Sigmoid colon (tissue), 7 donors: ENCODE data around the gene GNAS. TPM values are rescaled to one million over a fixed set of nuclear protein-coding genes. Genes with fewer than 3 reads are reported as not detected.

Experiments
- DNase-seq: peaks from one replicate; pipeline ENCODE4 v3.0.0-alpha.2; 2019
- H3K27ac ChIP-seq, 4 donors: fragments of 200-600 bp; sonication (generic); one replicate each; pipeline ENCODE4 v1.5.1; 2016 to 2019; ENCODE audit warnings: mild to moderate bottlenecking in 1 of 4
- H3K27me3 ChIP-seq, 3 donors: fragments of 200-600 bp; sonication (generic); one replicate each; pipeline ENCODE4 v1.5.1; 2019; ENCODE audit warnings: mild to moderate bottlenecking in 1 of 3
- H3K36me3 ChIP-seq, 4 donors: fragments of 200-600 bp; sonication (generic); one replicate each; pipeline ENCODE4 v1.5.1; 2016 to 2019
- H3K4me1 ChIP-seq, 4 donors: fragments of 200-600 bp; sonication (generic); one replicate each; pipeline ENCODE4 v1.5.1; 2017 to 2019
- H3K4me3 ChIP-seq, 4 donors: fragments of 200-600 bp; sonication (generic); one replicate each; pipeline ENCODE4 v1.5.1; 2017 to 2019; ENCODE audit warnings: mild to moderate bottlenecking in 2 of 4, moderate library complexity in 1 of 4
- H3K9me3 ChIP-seq, 4 donors: fragments of 200-600 bp in 3 of 4; sonication (generic) in 3 of 4; one replicate each; pipeline versions ENCODE4 v1.5.1 to v1.6.1; 2013 to 2019
- EP300 ChIP-seq, 4 donors: sonication (generic); formaldehyde crosslinking; IDR thresholded peaks; one replicate each; pipeline ENCODE4 v1.6.1; 2017; ENCODE audit warnings: antibody characterized with exemption in 4 of 4
- POLR2A ChIP-seq, 2 donors: fragments of 450-650 bp; IDR thresholded peaks; one replicate each; pipeline ENCODE4 v1.6.1; 2016; ENCODE audit warnings: antibody characterized with exemption in 2 of 2, mild to moderate bottlenecking in 2 of 2, moderate library complexity in 2 of 2
- POLR2AphosphoS5 ChIP-seq, 4 donors: sonication (generic); formaldehyde crosslinking; IDR thresholded peaks; one replicate each; pipeline ENCODE4 v1.6.1; 2017; ENCODE audit warnings: antibody characterized with exemption in 4 of 4
- WGBS, 2 donors: extraction: QIAGEN DNeasy Blood & Tissue Kit; methylation state at CpG; one replicate each; pipeline ENCODE4 v1.1.7; 2013; 5-methylcytosine and 5-hydroxymethylcytosine counted together
- intact Hi-C: fragments of 100-400 bp; cut with DNase I; formaldehyde crosslinking; loops from one replicate; pipeline ENCODE4 v1.15.1; 2023
- polyA plus RNA-seq, 3 donors: library from polyadenylated mRNA; stranded (reverse); fragments of 200-250 nt; gene quantifications; one replicate each; pipeline ENCODE4 v1.2.3, GENCODE V29; 2013
- total RNA-seq, 4 donors: library from RNA; depleted of rRNA; stranded (reverse); fragments of >200 nt; gene quantifications; one replicate each; pipeline ENCODE4 v1.1.0, GENCODE V29; 2016
- TF ChIP-seq, protein P1 (sequence below), 4 experiments: fragments of 450-650 bp in 3 of 4; fragments of 200-600 bp in 1 of 4; IDR thresholded peaks; one replicate each; pipeline ENCODE4 v1.5.1; 2016 to 2019; ENCODE audit warnings: antibody characterized with exemption in 4 of 4, mild to moderate bottlenecking in 3 of 4, moderate library complexity in 2 of 4
- donor health status: healthy with polysubstance abuse.
- donor health status: Bipolar disorder and iron deficiency.
- donor health status: healthy.

GNAS gene
- total and polyA plus RNA-seq, 7 donors, result 449 to 808 (median 535) TPM

DNA sequence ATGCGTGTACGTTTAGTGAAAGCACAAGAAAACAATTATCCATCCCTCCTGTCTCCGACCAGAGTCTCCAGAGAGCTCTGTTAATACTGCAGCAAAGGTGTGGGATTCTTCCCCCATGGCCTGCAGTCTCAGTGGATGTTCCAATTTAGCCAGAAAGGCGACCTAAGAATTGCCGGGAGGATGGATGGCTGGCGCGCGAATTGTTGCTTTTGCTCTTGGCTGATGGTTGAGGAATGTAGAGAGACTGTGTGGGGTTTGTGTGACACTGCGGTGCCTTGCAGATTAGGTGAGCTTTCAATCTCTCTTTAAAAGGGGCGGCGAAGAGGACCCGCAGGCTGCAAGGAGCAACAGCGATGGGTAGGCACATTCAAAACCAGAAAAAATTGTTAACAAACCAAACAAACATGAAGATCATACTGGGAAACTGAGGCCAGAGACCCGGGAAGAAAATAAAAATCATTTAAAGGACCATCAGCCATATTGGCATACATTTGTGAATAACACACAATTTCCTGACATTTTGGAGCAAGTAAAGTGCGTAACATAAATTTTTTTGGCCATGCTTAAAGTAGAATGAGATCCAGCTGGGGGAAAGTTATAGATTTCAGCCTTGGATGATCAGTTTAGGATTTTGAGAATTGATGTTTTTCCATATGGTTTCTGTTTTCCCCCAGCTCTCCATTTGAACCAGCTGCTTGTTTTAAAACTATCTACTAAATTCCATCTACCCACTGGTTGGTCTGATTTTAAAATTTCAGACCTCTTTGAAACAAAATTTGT is 46.3 kb downstream of the GNAS start:
- no peaks in the 10 kb centered on the region for H3K9me3 ChIP-seq
- TF ChIP-seq, protein P1, sequence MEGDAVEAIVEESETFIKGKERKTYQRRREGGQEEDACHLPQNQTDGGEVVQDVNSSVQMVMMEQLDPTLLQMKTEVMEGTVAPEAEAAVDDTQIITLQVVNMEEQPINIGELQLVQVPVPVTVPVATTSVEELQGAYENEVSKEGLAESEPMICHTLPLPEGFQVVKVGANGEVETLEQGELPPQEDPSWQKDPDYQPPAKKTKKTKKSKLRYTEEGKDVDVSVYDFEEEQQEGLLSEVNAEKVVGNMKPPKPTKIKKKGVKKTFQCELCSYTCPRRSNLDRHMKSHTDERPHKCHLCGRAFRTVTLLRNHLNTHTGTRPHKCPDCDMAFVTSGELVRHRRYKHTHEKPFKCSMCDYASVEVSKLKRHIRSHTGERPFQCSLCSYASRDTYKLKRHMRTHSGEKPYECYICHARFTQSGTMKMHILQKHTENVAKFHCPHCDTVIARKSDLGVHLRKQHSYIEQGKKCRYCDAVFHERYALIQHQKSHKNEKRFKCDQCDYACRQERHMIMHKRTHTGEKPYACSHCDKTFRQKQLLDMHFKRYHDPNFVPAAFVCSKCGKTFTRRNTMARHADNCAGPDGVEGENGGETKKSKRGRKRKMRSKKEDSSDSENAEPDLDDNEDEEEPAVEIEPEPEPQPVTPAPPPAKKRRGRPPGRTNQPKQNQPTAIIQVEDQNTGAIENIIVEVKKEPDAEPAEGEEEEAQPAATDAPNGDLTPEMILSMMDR (IDR thresholded peaks at IDR 0.05), result no peak
- TF ChIP-seq EP300 (IDR thresholded peaks at IDR 0.05) (no peak), POLR2AphosphoS5 (IDR thresholded peaks at IDR 0.05) (no peak), POLR2A (IDR thresholded peaks at IDR 0.05) (no peak)
- WGBS, 2 donors, result 82 to 88% methylated on average over 15 of the region's 15 CpGs
- DNase-seq, result no peak
- H3K4me1 ChIP-seq, result peaks cover 0 to 93% (median 85%) of the 10 kb centered on the region in 4 donors
- peaks cover 0 to 7% (median 1%) of the 10 kb centered on the region in 4 donors for H3K36me3 ChIP-seq
- no peaks in the 10 kb centered on the region for H3K27me3 ChIP-seq
- H3K4me3 ChIP-seq, result no peak overlapping the region
- intact Hi-C loops, result no loop called here
- no peak overlapping the region for H3K27ac ChIP-seq

DNA sequence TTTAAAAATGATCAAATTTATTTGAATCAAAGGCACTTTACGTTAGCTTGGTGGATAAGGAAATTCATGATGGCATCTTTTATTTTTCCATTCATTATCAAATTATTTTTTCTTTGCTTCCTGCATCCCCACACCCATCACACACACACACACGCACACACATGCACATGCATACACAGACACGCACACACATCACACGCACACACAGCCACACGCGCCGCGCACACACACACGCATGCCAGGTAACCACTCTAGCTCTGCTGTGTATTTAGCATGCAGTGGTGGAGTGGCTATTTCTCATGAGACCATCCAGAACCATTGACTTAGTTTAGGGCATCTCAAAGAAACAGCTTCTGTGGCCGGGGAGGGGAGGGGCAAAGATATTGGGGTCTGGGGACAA is 47.0 kb downstream of the GNAS start:
- Histone ChIP-seq H3K4me1 (peaks cover 0 to 86% (median 79%) of the 10 kb centered on the region in 4 donors), H3K4me3 (no peak overlapping the region), H3K27ac (no peak overlapping the region), H3K9me3 (no peaks in the 10 kb centered on the region), H3K27me3 (no peaks in the 10 kb centered on the region), H3K36me3 (peaks cover 0 to 14% (median 2%) of the 10 kb centered on the region in 4 donors)
- 94% methylated on average over 10 of the region's 10 CpGs for WGBS, 2 donors
- no peak for DNase-seq
- intact Hi-C loops, result no loop called here
- TF ChIP-seq, protein P1 (IDR thresholded peaks at IDR 0.05), result no peak
- TF ChIP-seq POLR2A (IDR thresholded peaks at IDR 0.05) (no peak), POLR2AphosphoS5 (IDR thresholded peaks at IDR 0.05) (no peak), EP300 (IDR thresholded peaks at IDR 0.05) (no peak)

DNA sequence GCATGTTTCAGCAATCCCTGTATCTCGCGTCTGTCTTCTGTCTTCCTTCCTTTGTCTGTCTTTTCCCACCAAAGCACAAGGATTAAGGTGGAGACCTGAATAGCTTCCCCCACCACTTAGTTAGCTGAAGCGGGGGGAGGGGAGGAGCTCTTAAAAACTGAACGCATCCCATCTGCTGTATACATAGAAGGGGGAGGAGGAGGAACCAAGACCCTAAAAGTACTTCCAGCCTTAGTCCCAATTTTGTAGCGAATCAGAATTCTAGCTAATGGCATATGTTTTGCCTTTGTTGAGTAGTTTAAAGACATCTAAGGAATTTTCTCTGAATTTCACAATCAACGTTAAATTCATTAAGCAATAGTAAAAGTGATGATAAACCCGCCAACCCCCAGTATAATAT is 47.9 kb downstream of the GNAS start:
- intact Hi-C loops, result no loop called here
- no peak overlapping the region for H3K27ac ChIP-seq

DNA sequence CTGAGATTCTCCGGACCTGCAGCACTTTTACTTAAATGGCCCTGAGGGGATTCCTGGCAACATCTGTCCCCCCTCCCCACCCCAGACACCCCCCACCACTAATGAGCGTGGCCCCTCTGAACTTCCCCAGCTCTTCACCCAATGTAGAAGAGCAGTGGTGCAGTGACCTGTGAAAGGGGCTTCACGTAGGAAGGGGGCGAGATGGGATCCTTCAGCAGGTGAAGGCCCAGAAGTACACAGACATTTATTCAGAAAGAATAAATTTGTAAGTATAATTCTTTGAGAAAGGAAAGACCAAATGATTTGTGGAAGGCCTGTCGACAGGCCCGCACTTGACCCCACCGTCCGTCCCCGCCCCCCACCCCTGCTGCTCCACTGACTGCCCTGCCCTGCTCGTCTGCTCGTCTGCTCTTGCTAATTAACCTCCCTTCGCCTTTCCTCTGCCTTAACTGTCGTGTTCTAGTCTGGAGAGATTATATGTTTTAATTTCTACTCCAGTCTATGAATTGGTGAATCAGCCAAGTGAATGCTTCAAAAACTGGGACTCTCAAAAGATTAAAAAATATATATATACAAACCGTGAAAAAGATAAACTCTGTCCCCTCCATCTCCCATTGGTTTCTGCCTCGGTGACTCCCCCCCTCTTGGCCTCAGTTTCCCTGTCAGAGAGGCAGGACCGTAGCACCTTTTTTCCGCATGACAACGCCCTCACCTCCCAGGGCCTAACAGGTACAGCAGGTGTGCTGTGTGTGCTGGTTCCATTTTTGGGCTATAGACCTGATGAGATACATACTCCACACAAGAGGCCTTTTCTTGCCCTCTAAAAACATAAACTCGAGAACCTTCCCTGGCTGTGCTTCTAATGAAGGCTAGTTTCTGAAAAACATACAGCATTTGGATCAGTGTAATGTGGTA is 49.2 kb downstream of the GNAS start:
- Histone ChIP-seq H3K36me3 (peaks cover 5 to 36% (median 17%) of the 10 kb centered on the region in 4 donors), H3K4me1 (peaks cover 0 to 81% (median 61%) of the 10 kb centered on the region in 4 donors), H3K4me3 (no peak overlapping the region), H3K9me3 (no peaks in the 10 kb centered on the region), H3K27me3 (no peaks in the 10 kb centered on the region), H3K27ac (no peak overlapping the region)
- 76 to 87% methylated on average over 19 of the region's 19 CpGs for WGBS, 2 donors
- TF ChIP-seq POLR2AphosphoS5 (IDR thresholded peaks at IDR 0.05), result no peak
- TF ChIP-seq POLR2A (IDR thresholded peaks at IDR 0.05), result no peak
- TF ChIP-seq, protein P1 (IDR thresholded peaks at IDR 0.05), result no peak
- no peak for TF ChIP-seq EP300 (IDR thresholded peaks at IDR 0.05)
- intact Hi-C loops, result no loop called here
- DNase-seq, result no peak

More for the DNA sequence above, 47.9 kb downstream of the GNAS start:
- H3K36me3 ChIP-seq, result peaks cover 5 to 22% (median 6%) of the 10 kb centered on the region in 4 donors
- H3K27me3 ChIP-seq, result no peaks in the 10 kb centered on the region
- no peaks in the 10 kb centered on the region for H3K9me3 ChIP-seq
- no peak for DNase-seq
- 81 to 91% methylated on average over 7 of the region's 7 CpGs for WGBS, 2 donors
- no peak for TF ChIP-seq EP300 (IDR thresholded peaks at IDR 0.05)
- TF ChIP-seq POLR2AphosphoS5 (IDR thresholded peaks at IDR 0.05), result no peak
- TF ChIP-seq POLR2A (IDR thresholded peaks at IDR 0.05), result no peak
- TF ChIP-seq, protein P1 (IDR thresholded peaks at IDR 0.05), result no peak
- peaks cover 0 to 81% (median 70%) of the 10 kb centered on the region in 4 donors for H3K4me1 ChIP-seq
- H3K4me3 ChIP-seq, result no peak overlapping the region
